Adrenal gland (tissue), 12 donors: ENCODE measurements around the gene TEX13A. TPM values are rescaled to one million over a fixed set of nuclear protein-coding genes. Genes with fewer than 3 reads are reported as not detected.

Source experiments
- DNase-seq, 7 donors: peaks; one replicate each; pipeline ENCODE4 v3.0.0-alpha.2; 2019 to 2020
- H3K27ac ChIP-seq, 5 donors: fragments of 200-600 bp; sonication (generic) in 4 of 5; 1 replicate in 3 of 5; 2 replicates in 2 of 5; pipeline versions ENCODE4 v1.5.1 to v1.8.0; 2016 to 2020; ENCODE audit warnings: mild to moderate bottlenecking in 1 of 5
- H3K27me3 ChIP-seq: fragments of 200-600 bp; 2 replicates; pipeline ENCODE4 v1.8.0; 2021
- H3K36me3 ChIP-seq, 2 donors: fragments of 200-600 bp; replicated peaks in 1 of 2; 1 replicate in 1 of 2; 2 replicates in 1 of 2; pipeline versions ENCODE4 v1.5.1 to v1.8.0; 2018 to 2022
- H3K4me1 ChIP-seq, 2 donors: fragments of 200-600 bp; replicated peaks in 1 of 2; 1 replicate in 1 of 2; 2 replicates in 1 of 2; pipeline versions ENCODE4 v1.5.1 to v1.8.0; 2018 to 2021
- H3K4me3 ChIP-seq, 4 donors: fragments of 200-600 bp; sonication (generic) in 3 of 4; one replicate each; pipeline ENCODE4 v1.5.1; 2016 to 2018
- H3K9me3 ChIP-seq, 3 donors: fragments of 200-600 bp; sonication (generic) in 1 of 3; replicated peaks in 1 of 3; 1 replicate in 2 of 3; 2 replicates in 1 of 3; pipeline versions ENCODE4 v1.5.1 to v1.8.0; 2016 to 2021
- CTCF ChIP-seq, 6 experiments: fragments of 450-650 bp in 4 of 6; fragments of 200-600 bp in 2 of 6; sonication (generic) in 1 of 6; IDR thresholded peaks; 1 replicate in 5 of 6; 2 replicates in 1 of 6; pipeline versions ENCODE4 v1.5.1 to v1.8.0; 2016 to 2021; ENCODE audit warnings: antibody characterized with exemption in 6 of 6, mild to moderate bottlenecking in 2 of 6, moderate library complexity in 1 of 6
- POLR2A ChIP-seq, 2 donors: fragments of 450-650 bp; IDR thresholded peaks; one replicate each; pipeline ENCODE4 v1.6.1; 2017; ENCODE audit warnings: antibody characterized with exemption in 2 of 2, mild to moderate bottlenecking in 2 of 2, moderate library complexity in 1 of 2
- WGBS, 4 donors: extraction: QIAGEN DNeasy Blood & Tissue Kit in 2 of 4; methylation state at CpG; one replicate each; pipeline versions ENCODE4 v1.1.5 to v1.1.7; 2013 to 2017; 5-methylcytosine and 5-hydroxymethylcytosine counted together
- intact Hi-C, 2 donors: fragments of 100-400 bp; cut with DNase I; formaldehyde crosslinking; loops; one replicate each; pipeline versions ENCODE4 v1.14.1 to v1.15.0; 2022 to 2023
- polyA plus RNA-seq, 3 donors: library from polyadenylated mRNA; stranded (reverse); fragments of 200-250 nt in 2 of 3; fragments of 350-450 nt in 1 of 3; fragmentation: Illumina TruSeq in 1 of 3; extraction: RNeasy Lipid Tissue Mini Kit (QIAGEN cat#74804) in 1 of 3; gene quantifications; one replicate each; pipeline ENCODE4 v1.2.3, GENCODE V29; 2013 to 2014
- total RNA-seq, 9 donors: library from RNA; depleted of rRNA in 4 of 9; stranded (reverse); fragments of >200 nt in 4 of 9; fragments of 120-200 nt in 1 of 9; fragmentation: NEBNext Ultra II Directional in 1 of 9; extraction: Animal tissue kit (Norgen Biotek cat#: 25700) in 1 of 9; gene quantifications; one replicate each; pipeline versions ENCODE4 v1.1.0 to v1.2.4, GENCODE V29; 2013 to 2023
- donor health status: healthy with polysubstance abuse.
- donor health status: Bipolar disorder and iron deficiency.
- donor health status: DM: yes; HTN: yes; CAD: no.
- donor health status: DM: no; HTN: no; CAD: no.
- donor health status: DM: no; HTN: no; CAD: no.
- donor health status: DM: yes; HTN: yes; CAD: no.

TEX13A gene
- total and polyA plus RNA-seq, 12 donors, result not detected

DNA sequence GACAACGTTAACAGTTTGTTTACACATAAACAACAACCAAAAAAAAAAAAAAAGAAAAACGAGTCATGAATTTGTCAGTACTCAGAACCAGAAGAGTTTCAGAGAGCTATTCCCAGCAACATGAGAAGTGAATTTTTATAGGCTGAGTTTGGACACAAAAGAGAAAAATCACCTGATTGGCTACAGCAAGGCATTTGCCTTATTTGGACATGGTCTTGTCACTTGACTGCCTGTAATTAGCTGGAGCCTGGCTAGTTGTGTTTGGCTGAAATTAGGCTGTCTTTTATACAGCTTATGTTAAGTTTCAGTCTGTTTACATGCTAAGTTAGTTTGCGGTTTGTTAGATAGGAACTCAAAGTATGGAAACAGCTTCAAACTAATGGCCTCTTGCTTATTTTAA is 880 bp upstream of the TEX13A start:
- 63 to 77% (median 65%) methylated on average over 3 of the region's 3 CpGs for WGBS, 4 donors
- no peaks in the 10 kb centered on the region for H3K9me3 ChIP-seq
- no peak for TF ChIP-seq POLR2A (IDR thresholded peaks at IDR 0.05)
- TF ChIP-seq CTCF (IDR thresholded peaks at IDR 0.05), result no peak
- no peak overlapping the region for H3K27ac ChIP-seq
- H3K36me3 ChIP-seq, result no peaks in the 10 kb centered on the region
- no peaks in the 10 kb centered on the region for H3K4me1 ChIP-seq
- DNase-seq, result no peak
- intact Hi-C loops, result no loop called here
- no peak overlapping the region for H3K4me3 ChIP-seq
- peaks cover 7% of the 10 kb centered on the region for H3K27me3 ChIP-seq

GRCh38 chrX:105219454-105220401 is 766 bp downstream of the TEX13A start:
- no peaks in the 10 kb centered on the region for H3K4me1 ChIP-seq
- H3K9me3 ChIP-seq, result no peaks in the 10 kb centered on the region
- intact Hi-C loops, result no loop called here
- H3K36me3 ChIP-seq, result no peaks in the 10 kb centered on the region
- H3K27me3 ChIP-seq, result peaks cover 7% of the 10 kb centered on the region
- WGBS, 4 donors, result 85 to 93% (median 91%) methylated on average over 8 to 26 of the region's 26 CpGs
- H3K27ac ChIP-seq, result no peak overlapping the region
- DNase-seq, result no peak
- no peak overlapping the region for H3K4me3 ChIP-seq
- no peak for TF ChIP-seq POLR2A (IDR thresholded peaks at IDR 0.05)
- TF ChIP-seq CTCF (IDR thresholded peaks at IDR 0.05), result no peak

DNA sequence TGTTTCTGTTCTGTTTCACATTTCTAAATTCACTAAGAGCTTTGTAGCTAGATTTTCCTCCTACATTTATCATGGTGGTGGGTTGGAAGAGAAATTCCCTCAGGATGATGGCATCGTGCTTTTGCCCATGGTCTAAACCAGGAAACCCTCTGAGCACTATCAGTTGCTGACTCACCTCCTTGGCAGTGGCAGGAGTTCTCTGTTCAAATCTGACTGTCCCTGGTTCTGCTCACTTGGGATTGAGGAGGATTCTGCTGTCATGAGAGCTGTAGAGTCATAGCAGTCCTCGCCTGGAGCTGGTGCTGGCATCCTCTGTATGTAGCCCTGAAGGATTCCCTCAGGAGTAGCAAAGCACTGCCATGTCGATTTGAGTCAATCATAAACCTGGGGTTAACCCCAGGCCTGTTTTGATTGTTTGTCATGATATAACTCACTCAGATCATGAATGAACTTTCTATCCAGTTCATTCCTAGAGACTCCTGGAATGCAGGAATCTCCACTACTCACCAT is 9.4 kb downstream of the TEX13A start:
- TF ChIP-seq CTCF (IDR thresholded peaks at IDR 0.05), result no peak

DNA sequence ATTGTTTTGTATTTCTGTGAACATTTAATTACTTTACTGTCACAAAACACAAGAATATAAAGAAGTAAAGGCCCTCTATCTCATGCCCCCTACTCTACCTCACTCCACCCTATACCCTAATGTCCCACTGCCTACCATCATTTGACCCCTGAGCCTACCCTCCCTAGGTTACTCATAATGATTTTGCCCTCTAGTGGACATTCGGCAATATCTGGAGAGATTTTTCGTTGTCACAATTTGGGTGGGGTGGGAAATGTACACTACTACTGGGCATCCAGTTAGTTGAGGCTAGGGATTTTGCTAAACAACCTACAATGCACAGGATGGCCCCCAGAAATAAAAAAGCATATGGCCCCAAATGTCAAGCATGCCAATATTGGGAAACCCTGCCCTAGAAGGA is 10.2 kb downstream of the TEX13A start:
- DNase-seq, result no peak
- TF ChIP-seq CTCF (IDR thresholded peaks at IDR 0.05), result no peak
- no peak for TF ChIP-seq POLR2A (IDR thresholded peaks at IDR 0.05)
- H3K9me3 ChIP-seq, result no peaks in the 10 kb centered on the region
- no peak overlapping the region for H3K4me3 ChIP-seq
- intact Hi-C loops, result no loop called here
- no peaks in the 10 kb centered on the region for H3K36me3 ChIP-seq
- H3K4me1 ChIP-seq, result no peaks in the 10 kb centered on the region
- WGBS, 4 donors, result 67 to 86% (median 82%) methylated on average over 2 of the region's 2 CpGs
- H3K27me3 ChIP-seq, result peaks cover 25% of the 10 kb centered on the region
- no peak overlapping the region for H3K27ac ChIP-seq

More for the DNA sequence above, 9.4 kb downstream of the TEX13A start:
- Histone ChIP-seq H3K27ac (no peak overlapping the region), H3K4me1 (no peaks in the 10 kb centered on the region), H3K4me3 (no peak overlapping the region), H3K27me3 (peaks cover 25% of the 10 kb centered on the region), H3K36me3 (no peaks in the 10 kb centered on the region), H3K9me3 (no peaks in the 10 kb centered on the region)
- 13 to 82% (median 74%) methylated on average over 1 to 3 of the region's 3 CpGs for whole genome bisulfite sequencing, 4 donors
- intact Hi-C loops, result no loop called here
- DNase-seq, result no peak
